CD4-positive, alpha-beta T cell (primary cell): ENCODE data around the gene ELMO2. TPM values are rescaled to one million over a fixed set of nuclear protein-coding genes. Genes with fewer than 3 reads are reported as not detected.

Experiments used
- ATAC-seq: fragments of 200-7000 bp; cut with Tn5 transposase; one replicate; pipeline ENCODE4 v1.10.0; 2022; ENCODE audit warnings: mild to moderate bottlenecking; ENCODE audit not compliant: poor library complexity
- CTCF ChIA-PET: fragments of 350-600 bp; sonication (Branson Sonifier 250); formaldehyde crosslinking; loops from one replicate; lab custom pipeline; 2021; ENCODE audit warnings: antibody characterized with exemption, inconsistent platforms; lab: Charles Lee
- POLR2A ChIA-PET: fragments of 350-600 bp; sonication (Branson Sonifier 250); formaldehyde crosslinking; loops from one replicate; lab custom pipeline; 2021; ENCODE audit warnings: antibody characterized with exemption, inconsistent platforms; lab: Charles Lee
- DNase-seq, 14 experiments: peaks; one replicate each; pipeline ENCODE4 v3.0.0-alpha.2; 2013 to 2020; ENCODE audit warnings: mixed read lengths in 2 of 14
- H3K27ac ChIP-seq, 2 donors: one replicate each; pipeline versions ENCODE4 v1.5.1 to v1.7.0; 2013; ENCODE audit warnings: low read length in 2 of 2, low read depth in 1 of 2, mild to moderate bottlenecking in 1 of 2
- H3K27me3 ChIP-seq, 2 experiments: 1 replicate in 1 of 2; 2 replicates in 1 of 2; pipeline versions ENCODE4 v1.6.1 to v1.7.0; 2013; ENCODE audit warnings: low read length in 2 of 2, control low read depth in 1 of 2, mild to moderate bottlenecking in 1 of 2, moderate library complexity in 1 of 2; ENCODE audit not compliant: insufficient read depth in 2 of 2, control insufficient read depth in 1 of 2
- H3K36me3 ChIP-seq: one replicate; pipeline ENCODE4 v1.6.1; 2013; ENCODE audit warnings: low read length, control low read depth; ENCODE audit not compliant: insufficient read depth
- H3K4me1 ChIP-seq: one replicate; pipeline ENCODE4 v1.6.1; 2013; ENCODE audit warnings: low read length, control low read depth; ENCODE audit not compliant: insufficient read depth
- H3K4me3 ChIP-seq: one replicate; pipeline ENCODE4 v1.5.1; 2013; ENCODE audit warnings: mild to moderate bottlenecking, low read length, moderate library complexity
- H3K9me3 ChIP-seq, 2 experiments: 1 replicate in 1 of 2; 2 replicates in 1 of 2; pipeline versions ENCODE4 v1.6.1 to v1.7.0; 2013; ENCODE audit warnings: low read length in 2 of 2, mild to moderate bottlenecking in 2 of 2, control low read depth in 1 of 2, moderate library complexity in 1 of 2; ENCODE audit not compliant: control insufficient read depth in 1 of 2, insufficient read depth in 1 of 2
- H3K27ac Mint-ChIP-seq: one replicate; pipeline ENCODE4 v1.8.0; 2020; ENCODE audit warnings: mixed read lengths
- H3K27me3 Mint-ChIP-seq: one replicate; pipeline ENCODE4 v1.8.0; 2021; ENCODE audit warnings: mixed read lengths
- H3K36me3 Mint-ChIP-seq: one replicate; pipeline ENCODE4 v1.8.0; 2021; ENCODE audit warnings: low read depth, mixed read lengths
- H3K4me1 Mint-ChIP-seq: one replicate; pipeline ENCODE4 v1.8.0; 2021; ENCODE audit warnings: low read depth, mixed read lengths
- H3K4me3 Mint-ChIP-seq: one replicate; pipeline ENCODE4 v1.8.0; 2020; ENCODE audit warnings: mild to moderate bottlenecking, mixed read lengths
- H3K9me3 Mint-ChIP-seq: one replicate; pipeline ENCODE4 v1.8.0; 2020; ENCODE audit warnings: mixed read lengths
- intact Hi-C, 2 experiments: fragments of 100-400 bp; cut with DNase I in 1 of 2; cut with micrococcal nuclease in 1 of 2; formaldehyde crosslinking; loops; one replicate each; pipeline versions ENCODE4 v1.15.1 to v1.9.0; 2023 to 2025; cut with DNase I, micrococcal nuclease
- total RNA-seq, 174 experiments: library from RNA in 2 of 174; stranded (reverse) in 2 of 174; gene quantifications; one replicate each; pipeline ENCODE4 v1.2.3 and lab custom pipeline; 2021 to 2026
- TF ChIP-seq, protein P1 (sequence below): fragments of 200-600 bp; IDR thresholded peaks from one replicate; pipeline ENCODE4 v1.8.0; 2022; ENCODE audit warnings: antibody characterized with exemption, mild to moderate bottlenecking

Gene ELMO2
- total RNA-seq, 2 experiments from 2014 or later = 85.6 TPM

DNA sequence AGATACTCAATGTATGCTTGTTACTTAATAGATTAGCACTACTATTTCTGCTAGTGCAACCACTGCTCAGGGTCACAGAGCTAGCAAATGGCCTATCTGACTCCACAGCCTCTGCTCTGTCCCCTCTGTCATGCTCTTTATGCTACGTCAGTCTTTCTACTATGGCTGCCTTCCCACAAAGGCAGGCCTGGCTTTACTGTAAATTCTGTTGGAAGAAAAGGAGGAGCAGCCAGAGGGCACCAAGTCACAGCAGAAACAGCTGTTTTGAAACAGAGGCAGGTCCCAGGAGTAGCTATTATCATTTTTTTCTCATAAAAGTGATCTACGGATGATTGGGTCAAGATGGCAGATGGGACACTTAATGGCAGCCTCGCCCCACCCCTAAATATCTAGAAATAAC lies 10.0 kb upstream of the ELMO2 start:
- H3K27ac ChIP-seq = no peak overlapping the region
- intact Hi-C loops = no loop called here
- H3K4me3 Mint-ChIP-seq = no peak overlapping the region
- peaks cover 8 to 11% of the 10 kb centered on the region in 2 experiments for H3K27me3 ChIP-seq
- no peaks in the 10 kb centered on the region for H3K4me1 Mint-ChIP-seq
- no peaks in the 10 kb centered on the region for H3K36me3 Mint-ChIP-seq
- no peaks in the 10 kb centered on the region for H3K36me3 ChIP-seq
- ChIA-PET POLR2A (interaction anchor here (0.8 kb wide), 1 partner anchor 8 kb away, joined by 3 read pairs; no protein-coding TSS in a partner anchor), CTCF (no interaction called here)
- peaks cover 57% of the 10 kb centered on the region for H3K27me3 Mint-ChIP-seq
- peaks cover under 1% of the 10 kb centered on the region for H3K4me1 ChIP-seq
- TF ChIP-seq, protein P1, sequence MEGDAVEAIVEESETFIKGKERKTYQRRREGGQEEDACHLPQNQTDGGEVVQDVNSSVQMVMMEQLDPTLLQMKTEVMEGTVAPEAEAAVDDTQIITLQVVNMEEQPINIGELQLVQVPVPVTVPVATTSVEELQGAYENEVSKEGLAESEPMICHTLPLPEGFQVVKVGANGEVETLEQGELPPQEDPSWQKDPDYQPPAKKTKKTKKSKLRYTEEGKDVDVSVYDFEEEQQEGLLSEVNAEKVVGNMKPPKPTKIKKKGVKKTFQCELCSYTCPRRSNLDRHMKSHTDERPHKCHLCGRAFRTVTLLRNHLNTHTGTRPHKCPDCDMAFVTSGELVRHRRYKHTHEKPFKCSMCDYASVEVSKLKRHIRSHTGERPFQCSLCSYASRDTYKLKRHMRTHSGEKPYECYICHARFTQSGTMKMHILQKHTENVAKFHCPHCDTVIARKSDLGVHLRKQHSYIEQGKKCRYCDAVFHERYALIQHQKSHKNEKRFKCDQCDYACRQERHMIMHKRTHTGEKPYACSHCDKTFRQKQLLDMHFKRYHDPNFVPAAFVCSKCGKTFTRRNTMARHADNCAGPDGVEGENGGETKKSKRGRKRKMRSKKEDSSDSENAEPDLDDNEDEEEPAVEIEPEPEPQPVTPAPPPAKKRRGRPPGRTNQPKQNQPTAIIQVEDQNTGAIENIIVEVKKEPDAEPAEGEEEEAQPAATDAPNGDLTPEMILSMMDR = no peak
- ATAC-seq (no peak), DNase-seq (no peak)
- no peak overlapping the region for H3K27ac Mint-ChIP-seq
- no peaks in the 10 kb centered on the region for H3K9me3 Mint-ChIP-seq
- no peak overlapping the region for H3K4me3 ChIP-seq
- H3K9me3 ChIP-seq = peaks cover 0 to 4% of the 10 kb centered on the region in 2 experiments

DNA sequence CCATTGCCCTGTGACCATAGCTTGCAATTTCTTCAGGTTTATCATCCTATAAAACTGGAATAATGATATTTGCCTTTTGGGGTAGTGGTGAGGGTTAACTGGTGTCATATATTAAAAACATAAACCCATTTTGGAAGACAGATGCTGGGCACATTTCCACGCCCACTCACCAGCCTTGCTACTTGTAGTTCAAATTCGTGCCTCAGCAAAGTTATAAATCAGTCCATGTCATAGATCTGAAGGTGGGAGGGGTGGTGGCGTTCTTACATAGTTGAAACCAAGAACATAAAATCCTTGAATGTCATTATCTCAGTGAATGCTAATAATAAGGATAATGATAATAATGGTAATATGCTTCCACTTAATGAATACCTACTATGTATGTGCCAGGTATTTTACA lies 9.4 kb upstream of the ELMO2 start:
- Mint-ChIP-seq H3K4me3 (no peak overlapping the region), H3K9me3 (no peaks in the 10 kb centered on the region), H3K27ac (no peak overlapping the region), H3K4me1 (peaks cover 3% of the 10 kb centered on the region), H3K27me3 (peaks cover 52% of the 10 kb centered on the region), H3K36me3 (peaks cover 2% of the 10 kb centered on the region)
- peaks cover 6% of the 10 kb centered on the region for H3K4me1 ChIP-seq
- ATAC-seq (no peak), DNase-seq (no peak)
- POLR2A ChIA-PET = interaction anchor here (1.0 kb wide), 1 partner anchor 70 kb away, joined by 3 read pairs; no protein-coding TSS in a partner anchor
- CTCF ChIA-PET = interaction anchor here (0.9 kb wide), 1 partner anchor 109 kb away, joined by 3 read pairs; no protein-coding TSS in a partner anchor
- intact Hi-C loops = no loop called here
- peaks cover 0 to 4% of the 10 kb centered on the region in 2 experiments for H3K9me3 ChIP-seq
- no peak overlapping the region for H3K27ac ChIP-seq
- TF ChIP-seq, protein P1 = no peak
- H3K36me3 ChIP-seq = no peaks in the 10 kb centered on the region
- H3K27me3 ChIP-seq = peaks cover 8 to 11% of the 10 kb centered on the region in 2 experiments
- no peak overlapping the region for H3K4me3 ChIP-seq

DNA sequence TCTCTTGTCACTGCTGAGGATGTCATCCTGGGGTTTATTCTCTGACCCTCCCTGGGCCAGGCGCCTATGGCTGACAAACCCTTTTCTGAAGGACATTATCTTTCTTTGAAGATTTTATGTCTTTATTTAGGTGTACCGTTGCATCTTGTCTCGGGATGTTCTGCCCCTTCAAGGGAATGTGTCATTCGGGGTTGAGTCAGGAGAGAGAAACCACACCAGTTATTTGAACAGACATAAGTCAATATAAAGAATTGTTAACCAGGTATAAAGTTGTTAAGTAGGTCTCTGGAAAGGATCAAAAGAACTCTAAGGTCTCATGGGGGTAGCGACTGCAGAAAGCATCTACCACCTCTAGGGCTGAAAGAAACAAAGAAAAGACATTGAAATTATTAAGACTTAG lies 8.2 kb upstream of the ELMO2 start:
- no peaks in the 10 kb centered on the region for H3K9me3 Mint-ChIP-seq
- H3K27ac Mint-ChIP-seq = no peak overlapping the region
- peaks cover 9% of the 10 kb centered on the region for H3K4me1 Mint-ChIP-seq
- H3K4me3 Mint-ChIP-seq = no peak overlapping the region
- peaks cover 0 to 4% of the 10 kb centered on the region in 2 experiments for H3K9me3 ChIP-seq
- POLR2A ChIA-PET = interaction anchor here (1.0 kb wide), 1 partner anchor 69 kb away, joined by 3 read pairs; no protein-coding TSS in a partner anchor
- H3K27me3 ChIP-seq = peaks cover 8 to 11% of the 10 kb centered on the region in 2 experiments
- H3K27ac ChIP-seq = no peak overlapping the region
- H3K36me3 ChIP-seq = no peaks in the 10 kb centered on the region
- CTCF ChIA-PET = interaction anchor here (0.5 to 1.6 kb wide), 2 partner anchors 108 to 266 kb away, joined by 3 read pairs; no protein-coding TSS in a partner anchor
- peaks cover 50% of the 10 kb centered on the region for H3K27me3 Mint-ChIP-seq
- ATAC-seq (no peak), DNase-seq (no peak)
- peaks cover 4% of the 10 kb centered on the region for H3K36me3 Mint-ChIP-seq
- TF ChIP-seq, protein P1 = no peak
- H3K4me1 ChIP-seq = peaks cover 9% of the 10 kb centered on the region
- no peak overlapping the region for H3K4me3 ChIP-seq
- intact Hi-C loops = no loop called here
